Activated gamma-delta T cell treated with Interleukin-2 at 50 U/mL for 16 hours (primary cell): ENCODE results near the gene SEC31A.
"Not testable (repeated sequence)": the region's sequence is repeated elsewhere in the genome, so short reads cannot be mapped to it uniquely, and the experiment has no call there.

ENCODE experiments used
- DNase-seq: peaks from one replicate; pipeline ENCODE4 v3.0.0-alpha.2; 2020

The SEC31A gene

DNA sequence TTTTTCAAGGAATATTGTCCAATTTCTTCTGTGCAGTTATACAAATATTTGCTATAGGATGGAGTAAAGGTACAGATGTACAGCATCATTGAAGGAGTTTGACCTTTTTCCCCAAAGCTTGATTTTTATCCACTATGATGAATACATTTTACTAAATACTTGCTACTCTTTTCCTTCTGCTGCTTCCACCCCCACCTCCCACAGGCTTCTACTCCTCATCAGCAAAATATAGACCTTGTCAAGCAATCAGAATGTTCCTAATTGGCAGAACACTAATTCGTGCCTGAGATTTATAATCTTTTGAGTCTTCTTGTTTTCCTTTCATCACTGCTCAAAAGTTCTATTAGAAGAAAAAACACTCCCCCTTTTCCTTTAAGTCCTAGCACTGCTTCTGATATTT lies 5.8 kb upstream of the SEC31A start:
- no peak for DNase-seq

- DNase-seq: no peak
Measured at GRCh38 chr4:82893942-82894341, 3.0 kb upstream of the SEC31A start.

DNA sequence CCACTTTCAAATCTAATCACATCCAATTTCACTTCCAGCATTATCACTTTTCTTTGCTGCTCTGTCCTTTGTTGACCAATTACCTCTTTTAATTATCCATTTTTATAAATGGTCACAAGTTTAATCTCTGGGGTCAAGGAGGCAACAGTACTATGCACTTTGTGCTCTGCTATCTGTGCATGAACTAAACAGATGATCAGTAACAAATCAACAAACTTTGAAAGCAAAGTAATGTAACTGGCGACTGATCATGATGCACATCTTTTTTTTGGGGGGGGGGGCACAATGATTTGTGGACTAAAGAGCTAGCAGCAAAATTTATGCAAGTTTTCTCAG lies 1.5 kb upstream of the SEC31A start:
- DNase-seq: no peak

DNA sequence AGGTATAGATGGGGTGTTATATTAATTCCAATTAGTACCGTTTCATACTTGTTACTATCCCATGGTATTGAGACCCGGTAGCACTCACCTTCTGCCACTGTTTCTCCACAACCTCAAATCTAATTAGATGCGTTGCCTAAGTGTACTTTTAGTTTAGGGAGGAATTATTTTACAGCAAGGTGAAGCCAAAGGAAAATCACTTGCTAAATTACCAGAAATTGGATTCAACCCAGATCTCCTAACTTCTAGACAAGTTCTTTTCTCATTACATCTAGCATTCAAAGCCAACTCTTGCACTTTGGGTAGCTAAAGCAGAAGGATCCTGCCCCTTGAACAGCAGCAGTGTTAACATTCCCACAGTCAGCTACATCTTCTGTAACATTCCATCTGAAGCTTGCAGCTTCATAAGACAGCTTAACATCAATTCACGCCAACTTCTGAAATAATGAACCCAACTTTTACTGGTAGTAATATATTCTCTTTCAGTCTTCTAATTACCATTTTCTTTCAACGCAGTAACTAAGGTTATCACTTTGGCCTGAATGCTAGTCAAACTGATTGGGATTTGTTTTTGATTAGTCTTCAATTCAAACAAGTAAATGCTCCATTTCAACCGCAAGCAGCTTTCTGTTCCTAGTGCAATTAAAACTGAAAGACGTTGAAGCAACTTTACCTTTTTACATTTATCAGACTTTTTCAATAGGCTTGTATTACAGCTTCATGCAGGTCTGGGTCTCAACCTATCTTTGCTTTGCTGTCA lies 934 bp upstream of the SEC31A start:
- no peak for DNase-seq

DNA sequence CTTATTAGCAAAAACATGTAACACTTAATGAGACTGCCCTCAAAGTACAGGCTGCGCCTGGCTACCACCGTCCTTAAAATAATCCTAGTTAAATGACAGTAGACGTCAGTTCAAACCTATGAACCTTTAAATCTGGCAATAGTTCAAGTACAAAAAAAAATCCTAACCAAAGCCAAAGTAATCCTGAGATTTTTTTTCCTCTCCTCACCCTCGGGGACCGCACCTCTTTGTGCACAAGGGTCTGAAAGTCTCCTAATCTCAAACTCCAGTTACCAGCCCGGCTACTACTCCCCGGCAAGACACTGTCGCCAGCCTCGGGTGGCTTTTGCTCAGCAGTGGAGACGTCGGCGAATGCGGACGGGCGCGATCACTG lies 439 bp downstream of the SEC31A start:
- DNase-seq: no peak

DNA sequence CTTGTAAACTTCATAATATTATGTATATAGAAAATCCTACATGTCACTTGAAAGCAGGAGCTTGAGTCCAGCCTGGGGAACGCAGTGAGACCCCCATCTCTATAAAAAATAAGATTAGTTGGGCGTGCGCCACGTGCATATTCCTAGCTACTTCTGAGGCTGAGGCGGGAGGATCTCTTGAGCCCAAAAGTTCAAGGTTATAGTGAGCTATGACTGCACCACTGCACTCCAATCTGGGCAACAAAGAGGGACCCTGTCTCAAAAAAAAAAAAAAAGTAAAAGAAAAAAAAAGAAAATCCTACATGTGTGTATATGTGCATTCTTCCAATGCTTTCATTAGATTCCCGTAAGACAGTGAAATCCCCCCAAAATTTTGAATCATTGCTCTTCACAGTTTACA lies 1.7 kb downstream of the SEC31A start:
- no peak for DNase-seq

DNA sequence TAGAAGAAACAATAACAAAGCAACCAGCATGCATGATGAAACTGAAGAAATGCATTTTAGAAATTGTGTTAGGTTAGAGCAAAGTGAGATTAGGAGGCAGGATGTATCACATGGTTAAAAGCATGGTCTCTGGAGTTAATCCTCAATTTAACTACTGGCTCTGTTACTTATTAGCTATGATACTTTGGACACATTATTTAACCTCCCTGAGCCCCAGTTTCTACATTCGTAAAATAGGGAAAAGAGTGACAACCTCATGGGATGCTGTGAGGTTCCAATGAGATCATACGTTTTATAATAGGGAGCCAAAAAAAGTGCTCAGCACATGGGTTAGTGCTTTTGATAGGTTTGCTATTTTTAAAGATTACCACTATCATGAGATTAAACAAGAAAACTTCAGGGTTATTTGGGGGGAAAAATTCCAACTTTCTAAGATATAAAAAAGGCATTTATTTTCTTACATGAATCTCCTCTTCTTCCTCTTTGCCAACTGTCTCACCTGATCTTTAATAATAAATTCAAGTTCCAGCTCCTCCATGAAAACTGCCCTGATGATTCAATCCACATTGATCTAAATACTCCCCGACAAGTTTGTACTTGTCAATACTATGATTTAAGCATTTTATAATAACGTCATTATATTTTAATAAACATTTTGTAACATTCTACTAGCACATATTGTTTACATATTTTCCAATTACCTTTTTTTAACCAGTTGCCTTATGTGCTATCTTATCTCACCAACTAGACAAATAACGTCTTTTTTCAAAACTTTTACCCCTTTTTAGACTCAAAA lies 4.6 kb downstream of the SEC31A start:
- no peak for DNase-seq

DNA sequence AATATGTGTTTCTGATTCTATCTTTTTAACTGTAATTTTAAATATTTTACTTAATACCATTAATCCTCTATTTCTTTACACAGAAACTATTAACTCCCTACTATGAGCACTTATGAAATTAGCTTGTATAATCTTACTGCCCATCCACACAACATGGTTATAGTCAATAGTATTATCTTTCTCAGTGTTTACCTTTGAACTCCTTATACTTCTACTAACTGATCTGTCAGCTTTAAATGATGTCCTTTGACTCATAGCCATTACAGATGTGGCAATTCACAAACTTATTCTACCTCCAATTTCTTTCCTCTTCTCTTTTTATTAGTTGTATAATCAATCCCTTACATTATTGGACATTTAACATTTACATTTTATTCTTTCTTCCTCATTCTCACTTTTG lies 5.5 kb downstream of the SEC31A start:
- no peak for DNase-seq

GRCh38 chr4:82868572-82868971 lies 22.4 kb downstream of the SEC31A start:
- DNase-seq: no peak

GRCh38 chr4:82866706-82867385 lies 24.1 kb downstream of the SEC31A start:
- no peak for DNase-seq

GRCh38 chr4:82866033-82866432 lies 24.9 kb downstream of the SEC31A start:
- DNase-seq: not testable (repeated sequence)

GRCh38 chr4:82865592-82865991 lies 25.4 kb downstream of the SEC31A start:
- DNase-seq: no peak

- no peak for DNase-seq
Measured at GRCh38 chr4:82864336-82864979, 26.5 kb downstream of the SEC31A start.

DNA sequence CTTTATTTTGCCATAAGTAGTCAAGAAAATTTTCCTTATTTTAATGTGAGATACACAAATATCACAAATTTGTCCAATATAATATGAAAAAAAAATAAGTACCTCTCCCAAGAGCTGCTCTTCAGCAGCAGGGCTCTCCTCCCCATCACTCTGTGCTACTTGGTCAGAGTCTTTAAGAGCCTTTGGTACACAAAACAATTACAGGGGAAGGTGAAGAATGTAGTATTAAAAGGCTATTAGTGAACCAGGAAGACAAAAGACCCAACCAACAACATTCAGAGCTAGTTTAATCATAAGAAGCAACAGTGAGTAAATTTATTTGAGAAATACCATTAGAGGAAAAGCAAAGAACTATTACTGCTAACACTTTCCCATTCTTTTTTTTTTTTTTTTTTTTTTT lies 29.4 kb downstream of the SEC31A start:
- no peak for DNase-seq

GRCh38 chr4:82860487-82860886 lies 30.5 kb downstream of the SEC31A start:
- DNase-seq: not testable (repeated sequence)

- no peak for DNase-seq
Measured at GRCh38 chr4:82852751-82853285, 38.1 kb downstream of the SEC31A start.

DNA sequence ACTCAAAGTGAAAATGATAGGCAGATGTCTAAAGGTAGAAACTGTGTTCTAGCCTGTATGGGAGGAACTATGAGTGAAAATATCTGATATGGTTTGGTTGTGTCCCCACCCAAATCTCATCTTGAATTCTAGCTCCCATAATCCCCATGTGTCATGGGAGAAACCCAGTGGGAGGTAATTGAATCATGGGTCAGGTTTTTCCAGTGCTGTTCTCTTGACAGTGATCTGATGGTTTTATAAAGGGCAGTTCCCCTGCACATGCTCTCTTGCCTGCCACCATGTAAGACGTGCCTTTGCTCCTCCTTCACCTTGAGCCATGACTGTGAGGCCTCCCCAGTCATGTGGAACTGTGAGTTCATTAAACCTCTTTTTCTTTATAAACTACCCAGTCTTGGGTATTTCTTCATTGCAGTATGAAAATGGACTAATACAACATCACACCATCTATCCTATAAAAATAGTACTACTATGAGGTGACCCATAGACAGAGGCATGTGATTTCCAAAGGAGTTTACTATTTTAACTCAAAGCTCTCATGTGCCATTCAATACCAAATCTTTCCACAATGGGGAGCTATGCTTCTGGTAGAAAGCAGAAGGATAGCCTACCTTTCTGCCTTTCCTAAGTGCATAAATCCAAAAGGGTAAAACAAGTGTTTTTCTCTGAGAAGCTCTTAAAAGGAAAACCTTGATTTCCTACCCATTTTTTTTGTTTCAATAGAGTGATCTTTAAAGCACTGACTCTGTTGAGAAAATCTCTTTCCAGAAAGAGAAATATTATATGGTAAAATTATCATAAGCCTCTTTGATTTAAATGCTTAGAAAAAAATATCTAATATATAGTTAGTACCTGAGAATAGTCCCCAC lies 38.8 kb downstream of the SEC31A start:
- no peak for DNase-seq

DNA sequence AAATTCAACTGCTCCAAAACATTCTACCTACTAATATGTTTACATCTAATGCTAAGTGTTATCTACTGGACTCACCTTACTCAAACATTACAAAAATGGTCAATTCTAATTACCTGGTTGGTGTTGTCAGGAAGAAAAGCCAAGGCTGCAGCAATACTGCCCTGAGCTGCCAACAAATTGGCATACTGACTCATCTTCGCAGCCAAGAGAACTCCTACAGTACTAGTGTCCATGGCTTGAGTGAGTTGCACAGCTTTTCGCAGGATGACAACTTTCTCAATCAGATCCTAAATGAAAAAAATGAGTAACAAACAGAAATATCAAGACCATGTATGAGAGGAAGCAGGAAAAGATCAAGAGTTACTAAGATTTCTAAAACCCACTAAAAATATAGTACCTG lies 39.6 kb downstream of the SEC31A start:
- no peak for DNase-seq

- no peak for DNase-seq
Measured at GRCh38 chr4:82850684-82851083, 40.3 kb downstream of the SEC31A start.

- no peak for DNase-seq
Measured at GRCh38 chr4:82848706-82849105, 42.2 kb downstream of the SEC31A start.

DNA sequence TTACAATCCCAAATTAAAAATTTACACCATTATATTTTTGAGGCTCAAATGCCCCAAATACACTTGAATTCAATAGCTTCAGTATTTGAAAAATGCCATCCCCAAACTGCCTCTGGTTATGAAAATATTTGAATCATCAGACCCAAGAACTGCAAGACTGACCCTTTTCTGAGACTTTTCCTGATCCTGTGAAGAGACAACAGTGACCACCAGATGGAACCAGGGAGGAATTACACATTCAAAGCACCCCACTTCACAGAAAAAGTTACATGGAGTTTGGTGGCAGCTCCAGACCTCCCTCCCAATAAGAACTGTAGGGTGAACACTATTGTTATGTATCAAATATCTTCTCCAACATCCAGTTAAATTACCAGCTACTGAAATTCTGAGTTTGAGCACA lies 48.4 kb downstream of the SEC31A start:
- no peak for DNase-seq

- no peak for DNase-seq
Measured at GRCh38 chr4:82839624-82840023, 51.3 kb downstream of the SEC31A start.
